Measurements from ENCODE around the gene ASAP3.
A peak's percentile ranks its signal among the peaks of the same experiment; 100 is the strongest.

Gene ASAP3

GRCh38 chr1:23422241-23422877 is 61.6 kb downstream of the ASAP3 start:
- DNase-seq = no peak

GRCh38 chr1:23421753-23422240 is 62.2 kb downstream of the ASAP3 start:
- DNase-seq = no peak

GRCh38 chr1:23421343-23421742 is 62.6 kb downstream of the ASAP3 start:
- no peak for DNase-seq

- DNase-seq = no peak
Observed at GRCh38 chr1:23420778-23421177, 63.2 kb downstream of the ASAP3 start.

GRCh38 chr1:23419180-23419579 is 64.8 kb downstream of the ASAP3 start:
- DNase-seq = no peak

- no peak for DNase-seq
Observed at GRCh38 chr1:23417570-23417969, 66.4 kb downstream of the ASAP3 start.

GRCh38 chr1:23416964-23417363 is 67.0 kb downstream of the ASAP3 start:
- DNase-seq = no peak

- DNase-seq = no peak
Observed at GRCh38 chr1:23408797-23409290, 75.1 kb downstream of the ASAP3 start.

GRCh38 chr1:23407016-23407630 is 76.9 kb downstream of the ASAP3 start:
- no peak for DNase-seq

- DNase-seq = no peak
Observed at GRCh38 chr1:23405946-23406345, 78.0 kb downstream of the ASAP3 start.

GRCh38 chr1:23403735-23404486 is 80.1 kb downstream of the ASAP3 start:
- peak; percentile 91 for DNase-seq

GRCh38 chr1:23403355-23403734 is 80.6 kb downstream of the ASAP3 start:
- DNase-seq = no peak

GRCh38 chr1:23403038-23403336 is 81.0 kb downstream of the ASAP3 start:
- peak; percentile 44 for DNase-seq

GRCh38 chr1:23402286-23403037 is 81.5 kb downstream of the ASAP3 start:
- no peak for DNase-seq

GRCh38 chr1:23401313-23401712 is 82.7 kb downstream of the ASAP3 start:
- no peak for DNase-seq

- DNase-seq = no peak
Observed at GRCh38 chr1:23400324-23401114, 83.5 kb downstream of the ASAP3 start.

- no peak for DNase-seq
Observed at GRCh38 chr1:23399229-23399628, 84.8 kb downstream of the ASAP3 start.

- no peak for DNase-seq
Observed at GRCh38 chr1:23397908-23398307, 86.1 kb downstream of the ASAP3 start.

GRCh38 chr1:23396380-23396779 is 87.6 kb downstream of the ASAP3 start:
- no peak for DNase-seq

GRCh38 chr1:23395849-23396248 is 88.1 kb downstream of the ASAP3 start:
- DNase-seq = no peak

GRCh38 chr1:23395154-23395724 is 88.7 kb downstream of the ASAP3 start:
- no peak for DNase-seq

GRCh38 chr1:23394684-23395083 is 89.3 kb downstream of the ASAP3 start:
- DNase-seq = no peak
